DMS 273 (cell line): ENCODE data around the gene TJP3.

Source experiments
- DNase-seq: peaks from one replicate; lab custom pipeline; 2025; ENCODE audit not compliant: unreplicated experiment; lab: John Stamatoyannopoulos, UW

TJP3 gene

DNA sequence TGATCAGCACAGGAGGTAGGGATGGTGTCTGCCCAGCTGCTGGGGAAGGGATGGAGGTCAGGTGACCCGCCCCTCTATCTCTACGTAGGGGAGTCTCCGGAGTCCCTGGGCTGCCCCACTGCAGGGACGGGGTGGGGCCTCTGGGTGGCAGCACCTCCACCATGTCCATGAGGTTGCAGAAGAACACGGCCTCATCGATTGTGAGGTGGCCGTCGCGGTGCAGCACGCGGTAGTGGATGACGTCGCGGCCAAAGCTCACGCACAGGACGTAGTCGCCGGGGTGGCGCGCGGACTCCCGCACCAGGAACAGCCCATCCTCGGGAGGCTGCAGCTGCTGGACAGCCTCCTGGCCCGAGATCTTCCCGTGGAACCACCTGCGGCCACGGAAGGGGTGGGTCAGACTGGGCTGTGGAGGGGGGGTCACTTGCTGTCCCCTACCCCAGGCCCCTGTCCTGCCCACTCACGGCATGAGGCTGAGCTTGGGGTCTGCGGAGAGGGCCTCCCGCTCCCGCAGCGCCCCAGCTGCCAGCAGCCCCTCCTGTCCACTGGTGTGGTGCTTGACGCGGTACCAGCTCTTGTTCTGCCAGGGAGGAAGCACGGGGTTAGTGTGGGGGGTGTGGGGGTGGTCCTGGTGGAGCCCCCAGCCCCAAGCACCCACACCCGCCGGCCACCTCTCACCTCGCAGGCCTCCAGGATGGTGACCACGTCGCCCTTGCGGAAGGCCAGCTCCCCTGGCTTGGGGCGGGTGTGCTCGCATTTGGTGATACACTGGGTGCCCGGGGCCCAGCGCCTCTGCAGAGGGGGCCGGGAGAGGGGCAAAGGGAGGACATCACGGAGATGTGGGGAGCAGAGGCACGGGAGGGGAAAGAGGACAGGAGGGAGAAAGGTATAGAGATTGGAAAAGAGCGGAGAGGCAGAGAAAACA lies 75.7 kb downstream of the TJP3 start:
- DNase-seq: no peak

- no peak for DNase-seq
Measured at GRCh38 chr19:3784607-3785450, 76.6 kb downstream of the TJP3 start.

GRCh38 chr19:3785451-3785937 lies 77.3 kb downstream of the TJP3 start:
- DNase-seq: peak; percentile 72

DNA sequence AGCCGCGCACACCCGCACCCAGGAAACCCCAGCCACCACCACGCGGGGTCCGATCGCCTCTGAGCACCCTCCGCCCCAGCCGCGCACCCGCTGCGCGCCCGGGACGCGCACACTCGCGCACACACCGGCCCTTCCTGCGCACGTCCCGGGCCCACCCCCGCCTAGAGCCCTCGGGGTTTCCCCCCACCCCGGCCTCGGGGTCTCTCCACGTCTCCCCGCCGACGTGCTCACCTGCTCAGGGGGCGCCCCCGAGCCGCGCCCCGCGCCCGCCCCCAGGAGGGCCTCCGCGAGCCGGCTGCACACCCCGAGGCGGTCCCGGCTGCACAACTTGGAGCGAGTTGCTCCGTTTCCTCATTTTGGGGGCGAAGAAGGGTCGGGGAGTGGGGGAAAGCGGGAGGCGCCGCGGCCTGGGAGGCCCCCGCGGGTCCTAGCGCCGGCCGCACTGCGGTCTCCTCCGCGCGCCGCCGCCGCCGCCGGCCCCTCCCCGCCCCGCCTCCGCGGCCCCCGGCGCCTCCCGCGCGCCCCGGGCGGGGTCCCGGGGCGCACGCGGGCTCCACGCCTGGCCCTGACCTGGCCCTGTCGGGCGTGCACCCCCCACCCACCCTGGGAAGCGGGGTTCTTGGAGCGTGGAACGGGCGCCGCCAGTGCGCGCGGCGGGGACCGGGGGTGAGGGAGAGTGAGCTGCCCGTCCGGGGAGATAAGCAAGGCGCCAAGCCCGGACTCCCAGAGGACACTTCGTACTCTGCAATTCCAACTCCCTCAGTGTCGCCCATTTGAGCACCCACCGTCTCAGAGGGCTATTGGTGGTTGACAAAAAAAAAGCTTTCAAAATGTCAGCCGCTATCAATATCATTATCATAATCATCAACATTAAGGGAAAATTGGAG lies 78.0 kb downstream of the TJP3 start, which contains the start of gene MATK:
MATK (minus strand) TSS at position 444 of the 887 bp plus-strand sequence. CDS start 1,246 bp downstream, outside the sequence.
- peak; percentile 76 for DNase-seq

GRCh38 chr19:3788996-3789778 lies 81.0 kb downstream of the TJP3 start:
- DNase-seq: no peak

GRCh38 chr19:3790209-3790734 lies 82.1 kb downstream of the TJP3 start:
- DNase-seq: no peak

DNA sequence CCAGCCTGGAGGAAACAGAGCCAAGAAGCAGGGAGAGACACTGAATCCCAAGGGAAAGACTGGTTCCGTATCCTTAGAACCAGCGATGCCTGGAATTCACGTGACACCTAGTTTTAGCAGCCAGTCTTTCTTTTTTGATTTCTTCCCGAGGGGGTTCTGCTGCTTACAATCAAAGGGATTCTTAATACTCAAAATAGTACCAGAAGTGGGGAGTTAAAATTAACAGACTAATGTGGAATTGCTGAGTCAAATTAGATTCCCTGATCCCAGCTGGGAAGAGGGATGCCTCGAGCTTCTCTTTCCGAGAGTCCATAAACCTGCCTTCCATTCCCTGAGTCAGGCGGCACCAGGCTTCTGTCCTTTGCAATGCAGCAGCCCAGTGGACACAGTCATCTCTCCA lies 82.8 kb downstream of the TJP3 start:
- DNase-seq: no peak

DNA sequence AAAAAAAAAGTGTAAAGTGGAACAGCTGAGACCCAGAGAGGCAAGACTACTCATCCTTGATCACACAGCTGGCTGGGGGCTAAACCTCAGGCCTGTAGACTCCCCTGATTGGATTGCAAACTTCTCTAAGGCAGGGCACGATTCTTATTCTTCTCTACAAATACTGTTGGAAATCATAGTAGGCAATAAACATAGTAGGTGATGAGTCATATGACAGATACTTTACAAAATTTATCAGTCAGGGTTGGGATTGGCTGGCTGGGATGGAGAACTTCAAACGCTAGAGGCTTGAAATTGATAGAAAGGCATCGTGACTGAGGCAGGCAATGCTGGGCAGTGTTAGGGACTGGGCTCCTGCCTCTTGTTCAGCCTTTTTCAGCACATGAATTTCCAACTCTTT lies 83.9 kb downstream of the TJP3 start:
- DNase-seq: no peak

DNA sequence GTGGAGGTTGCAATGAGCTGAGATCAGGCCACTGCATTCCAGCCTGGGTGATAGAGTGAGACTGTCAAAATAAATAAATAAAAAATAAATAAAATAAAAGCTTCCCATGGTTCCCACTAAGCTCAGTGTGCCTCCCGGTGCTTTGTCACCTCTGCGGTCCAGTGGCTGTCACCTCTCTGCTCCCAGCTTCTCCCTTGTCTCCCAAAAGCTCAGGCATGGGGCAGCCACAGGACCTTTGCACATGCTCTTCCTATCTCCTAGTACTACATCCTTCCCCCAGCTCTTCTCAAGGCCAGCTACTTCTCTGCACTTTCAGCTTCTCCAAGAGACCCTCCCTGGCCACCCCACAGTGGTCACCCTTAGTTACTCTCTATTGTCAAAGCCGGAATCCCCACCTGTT lies 85.6 kb downstream of the TJP3 start:
- no peak for DNase-seq

DNA sequence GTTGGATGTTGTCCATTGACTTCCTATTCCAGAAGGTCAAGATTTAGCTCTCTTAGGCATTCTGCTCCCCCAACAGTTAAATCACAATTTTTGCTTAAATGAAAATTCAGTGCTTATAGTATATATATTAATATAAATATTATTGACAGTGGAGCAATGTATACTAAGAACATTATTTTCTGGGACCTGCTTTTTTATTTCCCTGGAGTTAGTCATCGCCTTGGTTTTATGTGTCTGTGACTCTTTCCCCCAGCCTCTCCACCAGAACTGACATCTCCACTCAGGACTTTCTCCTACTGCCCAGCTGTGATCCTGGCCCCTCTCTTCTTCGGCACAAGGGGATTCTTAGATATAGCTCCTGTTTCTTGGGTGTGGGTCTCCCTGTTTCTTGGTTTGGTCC lies 88.2 kb downstream of the TJP3 start:
- no peak for DNase-seq

GRCh38 chr19:3798137-3798536 lies 90.0 kb downstream of the TJP3 start:
- DNase-seq: no peak
